NCI-H510A treated with DMSO at 0.1 percent for 48 hours (cell line): Measurements from ENCODE around the gene SLC22A1.
"Not testable (repeated sequence)": the region's sequence is repeated elsewhere in the genome, so short reads cannot be mapped to it uniquely, and the experiment has no call there.

Source experiments
- DNase-seq: peaks from one replicate; lab custom pipeline; 2025; lab: John Stamatoyannopoulos, UW

The SLC22A1 gene

GRCh38 chr6:160093946-160094345 lies 27.7 kb upstream of the SLC22A1 start:
- no peak for DNase-seq

GRCh38 chr6:160095146-160095845 lies 26.3 kb upstream of the SLC22A1 start:
- DNase-seq = no peak

- DNase-seq = no peak
These were observed 20.1 kb upstream of the SLC22A1 start for GRCh38 chr6:160101277-160102205.

GRCh38 chr6:160102399-160102798 lies 19.2 kb upstream of the SLC22A1 start:
- no peak for DNase-seq

GRCh38 chr6:160102956-160103824 lies 18.4 kb upstream of the SLC22A1 start:
- peak; percentile 8 for DNase-seq

GRCh38 chr6:160103825-160104100 lies 17.9 kb upstream of the SLC22A1 start:
- DNase-seq = no peak

- no peak for DNase-seq
These were observed 16.6 kb upstream of the SLC22A1 start for GRCh38 chr6:160104821-160105517.

GRCh38 chr6:160106010-160106409 lies 15.6 kb upstream of the SLC22A1 start:
- DNase-seq = no peak

GRCh38 chr6:160106701-160107100 lies 14.9 kb upstream of the SLC22A1 start:
- no peak for DNase-seq

GRCh38 chr6:160108077-160108476 lies 13.5 kb upstream of the SLC22A1 start:
- DNase-seq = no peak

- no peak for DNase-seq
These were observed 11.0 kb upstream of the SLC22A1 start for GRCh38 chr6:160110586-160111123.

- DNase-seq = no peak
These were observed 9.8 kb upstream of the SLC22A1 start for GRCh38 chr6:160111806-160112205.

GRCh38 chr6:160112628-160113299 lies 8.9 kb upstream of the SLC22A1 start:
- no peak for DNase-seq

- DNase-seq = not testable (repeated sequence)
These were observed 7.1 kb upstream of the SLC22A1 start for GRCh38 chr6:160114536-160114935.

GRCh38 chr6:160115421-160115820 lies 6.2 kb upstream of the SLC22A1 start:
- DNase-seq = no peak

GRCh38 chr6:160116411-160116810 lies 5.2 kb upstream of the SLC22A1 start:
- no peak for DNase-seq

- no peak for DNase-seq
These were observed 4.5 kb upstream of the SLC22A1 start for GRCh38 chr6:160117137-160117536.

GRCh38 chr6:160118620-160119229 lies 2.9 kb upstream of the SLC22A1 start:
- DNase-seq = no peak

- DNase-seq = no peak
These were observed 1.5 kb upstream of the SLC22A1 start for GRCh38 chr6:160120087-160120486.

GRCh38 chr6:160121981-160122380 lies 366 bp downstream of the SLC22A1 start:
- DNase-seq = no peak

GRCh38 chr6:160122744-160123143 lies 1.1 kb downstream of the SLC22A1 start:
- no peak for DNase-seq
